ENCODE data around the gene INTS11.

The INTS11 gene

GRCh38 chr1:1361233-1361981 is 36.9 kb upstream of the INTS11 start:
- no peak overlapping the region for H3K27ac Mint-ChIP-seq
- H3K36me3 Mint-ChIP-seq = no peaks in the 10 kb centered on the region
- H3K9me3 Mint-ChIP-seq = no peaks in the 10 kb centered on the region
- ATAC-seq (ENCODE audit: low read depth) (no peak), DNase-seq (ENCODE audit: low spot score in 2 of 2) (no peak)
- peaks cover 13% of the 10 kb centered on the region for H3K27me3 Mint-ChIP-seq
- no peak overlapping the region for H3K4me3 Mint-ChIP-seq
- peaks cover 10% of the 10 kb centered on the region for H3K4me1 Mint-ChIP-seq

- no peak for ATAC-seq (ENCODE audit: low read depth)
- no peaks in the 10 kb centered on the region for H3K36me3 Mint-ChIP-seq
These were observed 36.2 kb upstream of the INTS11 start for GRCh38 chr1:1360506-1361169.

GRCh38 chr1:1359664-1360468 is 35.4 kb upstream of the INTS11 start:
- H3K27ac Mint-ChIP-seq = no peak overlapping the region
- peaks cover 10% of the 10 kb centered on the region for H3K4me1 Mint-ChIP-seq
- H3K27me3 Mint-ChIP-seq = peaks cover 13% of the 10 kb centered on the region
- H3K36me3 Mint-ChIP-seq = no peaks in the 10 kb centered on the region
- ATAC-seq (ENCODE audit: low read depth) = no peak
- no peaks in the 10 kb centered on the region for H3K9me3 Mint-ChIP-seq
- DNase-seq (ENCODE audit: low spot score in 2 of 2) = no peak
- H3K4me3 Mint-ChIP-seq = no peak overlapping the region

More at GRCh38 chr1:1360506-1361169, 36.2 kb upstream of the INTS11 start:
- DNase-seq (ENCODE audit: low spot score in 2 of 2) = no peak
- no peak overlapping the region for H3K4me3 Mint-ChIP-seq
- peaks cover 13% of the 10 kb centered on the region for H3K27me3 Mint-ChIP-seq
- H3K27ac Mint-ChIP-seq = no peak overlapping the region
- no peaks in the 10 kb centered on the region for H3K9me3 Mint-ChIP-seq
- H3K4me1 Mint-ChIP-seq = peaks cover 10% of the 10 kb centered on the region

- Mint-ChIP-seq H3K4me3 (no peak overlapping the region), H3K27ac (no peak overlapping the region), H3K27me3 (peaks cover 13% of the 10 kb centered on the region), H3K4me1 (peaks cover 10% of the 10 kb centered on the region), H3K9me3 (no peaks in the 10 kb centered on the region), H3K36me3 (no peaks in the 10 kb centered on the region)
- DNase-seq (ENCODE audit: low spot score in 2 of 2) (no peak), ATAC-seq (ENCODE audit: low read depth) (peak; percentile 34)
These were observed 34.8 kb upstream of the INTS11 start for GRCh38 chr1:1359308-1359663.

- H3K4me1 Mint-ChIP-seq = peaks cover 12% of the 10 kb centered on the region
- H3K27ac Mint-ChIP-seq = no peak within 1 kb of the TSS
- ATAC-seq (ENCODE audit: low read depth) (no peak), DNase-seq (ENCODE audit: low spot score in 2 of 2) (no peak)
- peaks cover 13% of the 10 kb centered on the region for H3K27me3 Mint-ChIP-seq
- no peaks in the 10 kb centered on the region for H3K9me3 Mint-ChIP-seq
- H3K4me3 Mint-ChIP-seq = no peak within 1 kb of the TSS
- no peaks in the 10 kb centered on the region for H3K36me3 Mint-ChIP-seq
These were observed 34.2 kb upstream of the INTS11 start, which contains the start of gene MXRA8 for GRCh38 chr1:1358433-1359271. Gene MXRA8 (minus strand): TSS chr1:1358555. CDS start chr1:1358504, 51 bp downstream.

GRCh38 chr1:1357871-1358432 is 33.5 kb upstream of the INTS11 start:
- no peak overlapping the region for H3K27ac Mint-ChIP-seq

GRCh38 chr1:1356796-1357401 is 32.4 kb upstream of the INTS11 start:
- Mint-ChIP-seq H3K27ac (no peak overlapping the region), H3K4me3 (no peak overlapping the region), H3K36me3 (peaks cover 2% of the 10 kb centered on the region), H3K9me3 (no peaks in the 10 kb centered on the region), H3K4me1 (peaks cover 23% of the 10 kb centered on the region), H3K27me3 (peaks cover 20% of the 10 kb centered on the region)
- DNase-seq (ENCODE audit: low spot score in 2 of 2) (peak in 1 of 2 donors; percentile 15), ATAC-seq (ENCODE audit: low read depth) (no peak)

More at GRCh38 chr1:1357871-1358432, 33.5 kb upstream of the INTS11 start:
- Mint-ChIP-seq H3K36me3 (no peaks in the 10 kb centered on the region), H3K4me3 (no peak overlapping the region), H3K9me3 (no peaks in the 10 kb centered on the region), H3K4me1 (peaks cover 13% of the 10 kb centered on the region), H3K27me3 (peaks cover 13% of the 10 kb centered on the region)
- ATAC-seq (ENCODE audit: low read depth) (no peak), DNase-seq (ENCODE audit: low spot score in 2 of 2) (no peak)

- no peak overlapping the region for H3K27ac Mint-ChIP-seq
- no peak overlapping the region for H3K4me3 Mint-ChIP-seq
- no peaks in the 10 kb centered on the region for H3K9me3 Mint-ChIP-seq
- peaks cover 20% of the 10 kb centered on the region for H3K27me3 Mint-ChIP-seq
- H3K36me3 Mint-ChIP-seq = peaks cover 2% of the 10 kb centered on the region
- H3K4me1 Mint-ChIP-seq = peaks cover 24% of the 10 kb centered on the region
- ATAC-seq (ENCODE audit: low read depth) = no peak
- DNase-seq (ENCODE audit: low spot score in 2 of 2) = peak in 1 of 2 donors; percentile 11
These were observed 31.8 kb upstream of the INTS11 start for GRCh38 chr1:1356166-1356795.

GRCh38 chr1:1355416-1355815 is 31.0 kb upstream of the INTS11 start:
- Mint-ChIP-seq H3K4me1 (peaks cover 19% of the 10 kb centered on the region), H3K36me3 (peaks cover 2% of the 10 kb centered on the region), H3K9me3 (no peaks in the 10 kb centered on the region), H3K27me3 (peaks cover 15% of the 10 kb centered on the region), H3K27ac (no peak overlapping the region), H3K4me3 (no peak overlapping the region)
- ATAC-seq (ENCODE audit: low read depth) (no peak), DNase-seq (ENCODE audit: low spot score in 2 of 2) (no peak)

- H3K9me3 Mint-ChIP-seq = no peaks in the 10 kb centered on the region
- peak overlapping the region; percentile 55 for H3K4me3 Mint-ChIP-seq
- H3K36me3 Mint-ChIP-seq = peaks cover 2% of the 10 kb centered on the region
- peaks cover 14% of the 10 kb centered on the region for H3K27me3 Mint-ChIP-seq
- DNase-seq (ENCODE audit: low spot score in 2 of 2) (peak in 1 of 2 donors; percentile 30), ATAC-seq (ENCODE audit: low read depth) (peak; percentile 22)
- no peak overlapping the region for H3K27ac Mint-ChIP-seq
- H3K4me1 Mint-ChIP-seq = peaks cover 19% of the 10 kb centered on the region
These were observed 30.1 kb upstream of the INTS11 start for GRCh38 chr1:1354271-1355247.

GRCh38 chr1:1353389-1354151 is 29.1 kb upstream of the INTS11 start:
- H3K4me3 Mint-ChIP-seq = no peak overlapping the region
- ATAC-seq (ENCODE audit: low read depth) = no peak
- H3K27me3 Mint-ChIP-seq = peaks cover 14% of the 10 kb centered on the region
- DNase-seq (ENCODE audit: low spot score in 2 of 2) = peak in 1 of 2 donors; percentile 41
- peaks cover 15% of the 10 kb centered on the region for H3K4me1 Mint-ChIP-seq
- H3K36me3 Mint-ChIP-seq = peaks cover 2% of the 10 kb centered on the region
- H3K27ac Mint-ChIP-seq = no peak overlapping the region
- no peaks in the 10 kb centered on the region for H3K9me3 Mint-ChIP-seq
